Urinary bladder (tissue), 4 donors: Measurements from ENCODE around the gene GLRA1. TPM values are rescaled to one million over a fixed set of nuclear protein-coding genes. Genes with fewer than 3 reads are reported as not detected.
"Not testable (repeated sequence)": the region's sequence is repeated elsewhere in the genome, so short reads cannot be mapped to it uniquely, and the experiment has no call there.

Experiments
- DNase-seq: peaks from one replicate; pipeline ENCODE4 v3.0.0-alpha.2; 2015; ENCODE audit errors: extremely low spot score
- H3K27ac ChIP-seq: one replicate; pipeline ENCODE4 v1.5.1; 2013; ENCODE audit warnings: low read depth, mild to moderate bottlenecking, moderate library complexity
- H3K36me3 ChIP-seq: one replicate; pipeline ENCODE4 v1.6.1; 2013; ENCODE audit warnings: mild to moderate bottlenecking, moderate library complexity; ENCODE audit not compliant: insufficient read depth
- H3K4me1 ChIP-seq: one replicate; pipeline ENCODE4 v1.6.1; 2013; ENCODE audit warnings: mild to moderate bottlenecking, moderate library complexity; ENCODE audit not compliant: insufficient read depth
- H3K4me3 ChIP-seq: one replicate; pipeline ENCODE4 v1.5.1; 2013; ENCODE audit warnings: low read depth, low read length
- WGBS: extraction: QIAGEN DNeasy Blood & Tissue Kit; methylation state at CpG from one replicate; pipeline ENCODE4 v1.1.7; 2013; 5-methylcytosine and 5-hydroxymethylcytosine counted together
- polyA plus RNA-seq: library from polyadenylated mRNA; stranded (reverse); fragments of 200-250 nt; gene quantifications from one replicate; pipeline ENCODE4 v1.2.3, GENCODE V29; 2013
- small RNA-seq: library from RNA; depleted of rRNA; stranded (forward); fragments of <200 nt; gene quantifications from one replicate; pipeline ENCODE3, GENCODE V24; 2014
- total RNA-seq: library from RNA; depleted of rRNA; stranded (reverse); fragments of >200 nt; gene quantifications from one replicate; pipeline ENCODE4 v1.2.3, GENCODE V29; 2014
- donor health status: healthy with polysubstance abuse.
- donor health status: healthy.

The GLRA1 gene
- total and polyA plus RNA-seq, 2 donors, result not detected

- 72% methylated on average over 3 of the region's 3 CpGs for WGBS
- H3K27ac ChIP-seq, result no peak overlapping the region
- no peak overlapping the region for H3K4me3 ChIP-seq
- H3K4me1 ChIP-seq, result no peaks in the 10 kb centered on the region
- DNase-seq, result no peak
- peaks cover 2% of the 10 kb centered on the region for H3K36me3 ChIP-seq
Measured at GRCh38 chr5:151784141-151784540, 140.5 kb downstream of the GLRA1 start.

- not testable (repeated sequence) for H3K4me1 ChIP-seq, DNase-seq, H3K27ac ChIP-seq, H3K36me3 ChIP-seq, H3K4me3 ChIP-seq
- 96% methylated on average over 16 of the region's 16 CpGs for WGBS
Measured at GRCh38 chr5:151783664-151784063, 141.0 kb downstream of the GLRA1 start.

- DNase-seq, result no peak
- Histone ChIP-seq H3K4me3 (no peak overlapping the region), H3K36me3 (no peaks in the 10 kb centered on the region), H3K27ac (no peak overlapping the region), H3K4me1 (no peaks in the 10 kb centered on the region)
- 48% methylated on average over 1 of the region's 1 CpG for WGBS
Measured at GRCh38 chr5:151781201-151781600, 143.4 kb downstream of the GLRA1 start.

GRCh38 chr5:151780348-151780747 is 144.3 kb downstream of the GLRA1 start:
- Histone ChIP-seq H3K4me1 (no peaks in the 10 kb centered on the region), H3K27ac (no peak overlapping the region), H3K4me3 (no peak overlapping the region), H3K36me3 (no peaks in the 10 kb centered on the region)
- WGBS, result 91% methylated on average over 11 of the region's 11 CpGs
- no peak for DNase-seq

GRCh38 chr5:151779531-151780125 is 145.0 kb downstream of the GLRA1 start:
- H3K4me3 ChIP-seq, result no peak overlapping the region
- no peaks in the 10 kb centered on the region for H3K36me3 ChIP-seq
- no peaks in the 10 kb centered on the region for H3K4me1 ChIP-seq
- no peak for DNase-seq
- 72% methylated on average over 3 of the region's 3 CpGs for WGBS
- H3K27ac ChIP-seq, result no peak overlapping the region

GRCh38 chr5:151775025-151775606 is 149.5 kb downstream of the GLRA1 start:
- Histone ChIP-seq H3K4me1 (no peaks in the 10 kb centered on the region), H3K36me3 (no peaks in the 10 kb centered on the region), H3K27ac (no peak overlapping the region), H3K4me3 (no peak overlapping the region)
- no peak for DNase-seq
- 41% methylated on average over 3 of the region's 3 CpGs for WGBS

GRCh38 chr5:151773951-151774350 is 150.7 kb downstream of the GLRA1 start:
- 2% methylated on average over 3 of the region's 3 CpGs for WGBS
- Histone ChIP-seq H3K27ac (no peak overlapping the region), H3K4me3 (peak overlapping the region; percentile 24), H3K4me1 (no peaks in the 10 kb centered on the region), H3K36me3 (no peaks in the 10 kb centered on the region)
- no peak for DNase-seq

- H3K4me1 ChIP-seq, result no peaks in the 10 kb centered on the region
- no peak for DNase-seq
Measured at GRCh38 chr5:151772846-151773561, 151.6 kb downstream of the GLRA1 start.

More at GRCh38 chr5:151772846-151773561, 151.6 kb downstream of the GLRA1 start:
- H3K36me3 ChIP-seq, result no peaks in the 10 kb centered on the region
- peak overlapping the region; percentile 82 for H3K4me3 ChIP-seq
- under 1% methylated on average over 18 of the region's 18 CpGs for WGBS
- no peak overlapping the region for H3K27ac ChIP-seq

Small RNAs within 50 kb of the gene (small RNA-seq; reads per million reads assigned to genes)
- gene RNA5SP198, result not detected

Other genes with a start within 250 kb of the GLRA1 start
- gene SPARC, start 237.9 kb downstream of the GLRA1 start, total RNA-seq, result 5,536 TPM
- gene SPARC, start 237.9 kb downstream of the GLRA1 start, polyA plus RNA-seq, result 1,774 TPM
- gene ATOX1, start 166.2 kb downstream of the GLRA1 start, total RNA-seq, result 30.8 TPM
- gene ATOX1, start 166.2 kb downstream of the GLRA1 start, polyA plus RNA-seq, result 121 TPM
- 128 TPM for gene G3BP1, start 152.9 kb downstream of the GLRA1 start, total RNA-seq
- 31.8 TPM for gene G3BP1, start 152.9 kb downstream of the GLRA1 start, polyA plus RNA-seq